Uterus (tissue), 4 donors: Measurements from ENCODE around the gene GPR108. TPM values are rescaled to one million over a fixed set of nuclear protein-coding genes. Genes with fewer than 3 reads are reported as not detected.

ENCODE experiments used
- DNase-seq, 2 donors: peaks; one replicate each; pipeline ENCODE4 v3.0.0-alpha.2; 2019 to 2020
- H3K27ac ChIP-seq, 2 donors: fragments of 200-600 bp; sonication (generic); 1 replicate in 1 of 2; 2 replicates in 1 of 2; pipeline ENCODE4 v1.5.1; 2016 to 2018
- H3K27me3 ChIP-seq, 2 donors: fragments of 200-600 bp; sonication (generic); one replicate each; pipeline ENCODE4 v1.5.1; 2018 to 2019; ENCODE audit warnings: control low read depth in 1 of 2
- H3K36me3 ChIP-seq, 2 donors: fragments of 200-600 bp; sonication (generic); one replicate each; pipeline ENCODE4 v1.5.1; 2019; ENCODE audit warnings: control low read depth in 1 of 2
- H3K4me1 ChIP-seq, 2 donors: fragments of 200-600 bp; sonication (generic); one replicate each; pipeline ENCODE4 v1.5.1; 2018 to 2019; ENCODE audit warnings: control low read depth in 1 of 2
- H3K4me3 ChIP-seq, 2 donors: fragments of 200-600 bp; sonication (generic); 1 replicate in 1 of 2; 2 replicates in 1 of 2; pipeline ENCODE4 v1.5.1; 2018 to 2019; ENCODE audit warnings: mild to moderate bottlenecking in 1 of 2
- H3K9me3 ChIP-seq, 2 donors: fragments of 200-600 bp; sonication (generic); one replicate each; pipeline ENCODE4 v1.5.1; 2019; ENCODE audit warnings: control low read depth in 1 of 2
- POLR2A ChIP-seq, 2 donors: fragments of 450-650 bp; IDR thresholded peaks; one replicate each; pipeline ENCODE4 v1.6.1; 2016; ENCODE audit warnings: antibody characterized with exemption in 2 of 2, mild to moderate bottlenecking in 1 of 2, moderate library complexity in 1 of 2
- intact Hi-C: fragments of 100-400 bp; cut with DNase I; formaldehyde crosslinking; loops from one replicate; pipeline ENCODE4 v1.15.1; 2023; ENCODE audit warnings: low total_unique reads
- total RNA-seq, 4 donors: library from RNA; depleted of rRNA in 3 of 4; stranded (reverse); fragments of >200 nt in 3 of 4; gene quantifications; one replicate each; pipeline versions ENCODE4 v1.1.0 to v1.2.4, GENCODE V29; 2014 to 2023
- TF ChIP-seq, protein P1 (sequence below), 4 experiments: fragments of 200-600 bp in 2 of 4; fragments of 450-650 bp in 2 of 4; sonication (generic) in 2 of 4; IDR thresholded peaks; one replicate each; pipeline ENCODE4 v1.5.1; 2016 to 2019; ENCODE audit warnings: antibody characterized with exemption in 4 of 4, mild to moderate bottlenecking in 2 of 4, moderate library complexity in 1 of 4
- donor health status: DM: yes; HTN: yes; CAD: no.

The GPR108 gene
- total RNA-seq, 4 donors from 2014 or later, result 38.6 to 147 (median 111) TPM

DNA sequence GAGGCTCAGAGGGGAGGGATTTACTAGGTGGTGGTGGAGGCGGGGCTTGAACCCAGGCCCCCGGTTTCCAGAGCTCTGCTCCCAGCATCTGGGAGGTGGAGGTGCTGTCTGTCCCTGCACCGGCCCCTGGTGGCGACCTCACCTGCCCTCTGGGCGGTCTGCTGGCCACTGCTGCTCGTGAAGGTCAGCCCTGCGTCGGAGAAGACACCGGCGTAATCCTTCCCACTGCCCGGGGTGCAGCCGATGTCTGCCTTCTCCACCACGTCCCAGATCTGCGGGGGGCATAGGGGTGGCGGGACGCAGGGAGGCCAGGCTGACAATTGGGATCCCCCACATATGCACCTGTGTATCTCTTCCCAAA lies 29.7 kb downstream of the GPR108 start:
- Histone ChIP-seq H3K36me3 (no peaks in the 10 kb centered on the region), H3K27me3 (no peaks in the 10 kb centered on the region), H3K27ac (no peak overlapping the region), H3K4me1 (no peaks in the 10 kb centered on the region), H3K9me3 (no peaks in the 10 kb centered on the region), H3K4me3 (no peak overlapping the region)
- DNase-seq, result no peak
- TF ChIP-seq POLR2A (IDR thresholded peaks at IDR 0.05), result no peak
- TF ChIP-seq, protein P1, sequence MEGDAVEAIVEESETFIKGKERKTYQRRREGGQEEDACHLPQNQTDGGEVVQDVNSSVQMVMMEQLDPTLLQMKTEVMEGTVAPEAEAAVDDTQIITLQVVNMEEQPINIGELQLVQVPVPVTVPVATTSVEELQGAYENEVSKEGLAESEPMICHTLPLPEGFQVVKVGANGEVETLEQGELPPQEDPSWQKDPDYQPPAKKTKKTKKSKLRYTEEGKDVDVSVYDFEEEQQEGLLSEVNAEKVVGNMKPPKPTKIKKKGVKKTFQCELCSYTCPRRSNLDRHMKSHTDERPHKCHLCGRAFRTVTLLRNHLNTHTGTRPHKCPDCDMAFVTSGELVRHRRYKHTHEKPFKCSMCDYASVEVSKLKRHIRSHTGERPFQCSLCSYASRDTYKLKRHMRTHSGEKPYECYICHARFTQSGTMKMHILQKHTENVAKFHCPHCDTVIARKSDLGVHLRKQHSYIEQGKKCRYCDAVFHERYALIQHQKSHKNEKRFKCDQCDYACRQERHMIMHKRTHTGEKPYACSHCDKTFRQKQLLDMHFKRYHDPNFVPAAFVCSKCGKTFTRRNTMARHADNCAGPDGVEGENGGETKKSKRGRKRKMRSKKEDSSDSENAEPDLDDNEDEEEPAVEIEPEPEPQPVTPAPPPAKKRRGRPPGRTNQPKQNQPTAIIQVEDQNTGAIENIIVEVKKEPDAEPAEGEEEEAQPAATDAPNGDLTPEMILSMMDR (IDR thresholded peaks at IDR 0.05), result no peak
- intact Hi-C loops, result no loop called here

DNA sequence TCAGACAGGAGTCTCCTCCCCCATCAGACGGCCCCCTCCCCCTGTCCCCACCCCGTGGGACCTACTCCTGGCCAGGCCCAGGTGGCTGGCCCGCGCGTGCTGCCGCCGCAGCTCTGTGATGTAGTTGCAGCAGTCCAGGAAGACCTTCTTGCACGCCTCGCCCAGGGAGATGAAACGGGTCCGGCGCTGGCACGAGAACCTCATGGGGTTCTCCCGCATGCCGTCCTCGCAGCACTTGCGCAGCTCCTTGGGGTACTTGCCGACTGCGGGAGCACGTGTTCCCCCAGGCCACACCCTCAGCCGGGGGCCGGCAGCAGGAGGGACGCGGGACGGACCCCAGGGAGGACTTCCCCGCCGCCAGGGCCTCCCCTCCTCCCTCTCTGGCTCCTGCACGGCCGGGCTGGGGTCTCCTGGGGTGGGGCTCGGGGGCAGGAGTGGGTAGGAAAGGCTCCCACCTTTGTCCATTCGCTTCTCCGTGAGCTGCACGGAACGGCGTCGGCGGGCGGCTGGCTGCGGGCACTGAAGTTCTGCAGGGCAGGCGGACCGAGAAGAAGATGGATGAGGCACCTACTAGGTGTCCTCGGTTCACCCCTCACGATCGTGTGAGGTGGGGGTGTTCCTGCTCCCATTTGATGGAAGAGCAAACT lies 30.2 kb downstream of the GPR108 start:
- TF ChIP-seq POLR2A (IDR thresholded peaks at IDR 0.05), result no peak
- TF ChIP-seq, protein P1 (IDR thresholded peaks at IDR 0.05), result no peak
- Histone ChIP-seq H3K4me1 (no peaks in the 10 kb centered on the region), H3K9me3 (no peaks in the 10 kb centered on the region), H3K27me3 (no peaks in the 10 kb centered on the region), H3K4me3 (no peak overlapping the region), H3K27ac (no peak overlapping the region), H3K36me3 (no peaks in the 10 kb centered on the region)
- intact Hi-C loops, result no loop called here
- DNase-seq, result no peak

DNA sequence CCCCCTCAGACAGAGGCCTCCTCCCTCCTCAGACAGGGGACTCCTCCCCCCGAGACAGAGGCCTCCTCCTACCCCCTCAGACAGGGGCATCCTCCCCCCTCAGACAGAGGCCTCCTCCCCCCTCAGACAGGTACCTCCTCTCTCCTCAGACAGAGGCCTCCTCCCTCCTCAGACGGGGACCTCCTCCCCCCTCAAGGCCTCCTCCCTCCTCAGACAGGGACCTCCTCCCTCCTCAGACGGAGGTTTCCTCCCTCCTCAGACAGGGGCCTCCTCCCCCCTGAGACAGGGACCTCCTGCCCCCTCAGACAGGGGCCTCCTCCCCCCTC lies 30.8 kb downstream of the GPR108 start:
- H3K27me3 ChIP-seq, result no peaks in the 10 kb centered on the region
- no peak for DNase-seq
- H3K9me3 ChIP-seq, result no peaks in the 10 kb centered on the region
- intact Hi-C loops, result no loop called here
- H3K4me1 ChIP-seq, result no peaks in the 10 kb centered on the region
- no peak for TF ChIP-seq POLR2A (IDR thresholded peaks at IDR 0.05)
- TF ChIP-seq, protein P1 (IDR thresholded peaks at IDR 0.05), result no peak
- no peaks in the 10 kb centered on the region for H3K36me3 ChIP-seq
- no peak overlapping the region for H3K27ac ChIP-seq
- no peak overlapping the region for H3K4me3 ChIP-seq

DNA sequence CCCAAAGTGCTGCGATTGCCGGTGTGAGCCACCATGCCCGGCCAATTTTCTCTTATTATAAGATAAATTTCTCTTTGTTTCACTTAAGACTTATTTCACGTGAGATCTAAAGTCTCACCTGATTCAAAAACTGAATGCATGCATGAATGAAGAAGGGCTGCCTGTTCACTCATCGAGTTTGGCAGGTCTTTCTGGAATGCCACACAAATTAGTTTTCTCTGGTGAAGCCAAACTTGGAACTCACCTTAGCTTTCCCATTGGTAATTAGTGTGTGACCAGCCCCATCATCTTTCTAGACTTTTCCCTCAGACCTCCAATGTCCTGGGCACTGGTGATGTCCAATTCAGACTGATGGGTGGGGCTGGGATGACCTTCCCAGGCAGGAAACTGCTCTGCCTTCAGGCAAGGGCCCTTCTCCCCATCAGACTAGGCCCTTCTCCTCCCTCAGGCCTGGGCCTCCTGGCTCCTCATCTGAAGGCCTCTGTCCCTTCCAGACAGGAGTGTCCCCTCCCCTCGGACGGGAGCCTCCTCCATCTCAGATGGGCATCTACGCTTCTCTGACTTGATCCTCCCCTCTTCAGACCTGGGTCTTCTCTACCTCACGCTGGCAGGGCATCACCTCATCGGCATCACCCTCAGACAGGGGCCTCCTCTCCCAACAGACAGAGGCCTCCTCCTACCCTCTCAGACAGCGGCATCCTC lies 31.3 kb downstream of the GPR108 start:
- DNase-seq, result no peak
- H3K27me3 ChIP-seq, result no peaks in the 10 kb centered on the region

More for the DNA sequence above, 31.3 kb downstream of the GPR108 start:
- intact Hi-C loops, result no loop called here
- TF ChIP-seq POLR2A (IDR thresholded peaks at IDR 0.05), result no peak
- TF ChIP-seq, protein P1 (IDR thresholded peaks at IDR 0.05), result no peak
- Histone ChIP-seq H3K9me3 (no peaks in the 10 kb centered on the region), H3K4me3 (no peak overlapping the region), H3K36me3 (no peaks in the 10 kb centered on the region), H3K4me1 (no peaks in the 10 kb centered on the region), H3K27ac (no peak overlapping the region)
